ENCODE data around the gene RALY.
A peak's percentile ranks its signal among the peaks of the same experiment; 100 is the strongest.

The RALY gene

DNA sequence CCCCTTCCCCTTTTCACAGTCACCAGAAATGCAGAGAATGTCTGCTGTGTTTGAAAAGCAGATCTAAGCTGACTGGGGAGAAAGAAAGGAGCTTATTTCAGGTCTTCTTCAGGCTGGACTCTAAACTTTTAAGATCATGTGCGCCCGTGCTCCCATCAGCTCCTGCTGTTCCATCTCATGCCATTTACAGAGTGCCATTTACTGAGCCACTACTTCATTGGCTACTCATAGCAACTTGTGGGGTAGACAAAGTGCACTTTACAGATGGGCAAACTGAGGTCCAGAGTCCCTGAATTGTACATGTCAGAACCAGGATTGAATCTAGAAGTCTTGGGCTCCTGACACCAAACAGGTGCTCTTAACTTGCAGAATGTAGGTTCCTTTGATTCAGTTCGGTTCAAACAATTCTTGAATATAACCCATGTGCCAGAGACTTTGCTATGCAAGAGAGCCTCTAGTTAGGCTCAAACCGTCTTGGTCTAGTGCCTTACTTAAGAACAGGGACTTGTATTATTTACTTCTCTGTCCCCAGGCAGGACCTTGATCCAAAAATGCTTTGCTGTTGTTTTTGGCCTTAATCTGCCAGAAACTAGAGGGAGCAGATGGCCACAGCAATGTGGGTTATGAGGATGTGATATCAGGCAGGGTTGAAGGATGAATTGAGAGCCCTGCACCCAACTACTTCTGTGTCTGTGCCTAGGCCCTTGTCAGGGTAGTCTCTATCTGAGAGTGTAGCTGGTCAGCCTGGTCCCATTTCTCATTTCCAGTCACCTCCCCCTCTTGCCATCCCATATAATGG is 56.4 kb downstream of the RALY start:
- TF ChIP-seq, protein P1, sequence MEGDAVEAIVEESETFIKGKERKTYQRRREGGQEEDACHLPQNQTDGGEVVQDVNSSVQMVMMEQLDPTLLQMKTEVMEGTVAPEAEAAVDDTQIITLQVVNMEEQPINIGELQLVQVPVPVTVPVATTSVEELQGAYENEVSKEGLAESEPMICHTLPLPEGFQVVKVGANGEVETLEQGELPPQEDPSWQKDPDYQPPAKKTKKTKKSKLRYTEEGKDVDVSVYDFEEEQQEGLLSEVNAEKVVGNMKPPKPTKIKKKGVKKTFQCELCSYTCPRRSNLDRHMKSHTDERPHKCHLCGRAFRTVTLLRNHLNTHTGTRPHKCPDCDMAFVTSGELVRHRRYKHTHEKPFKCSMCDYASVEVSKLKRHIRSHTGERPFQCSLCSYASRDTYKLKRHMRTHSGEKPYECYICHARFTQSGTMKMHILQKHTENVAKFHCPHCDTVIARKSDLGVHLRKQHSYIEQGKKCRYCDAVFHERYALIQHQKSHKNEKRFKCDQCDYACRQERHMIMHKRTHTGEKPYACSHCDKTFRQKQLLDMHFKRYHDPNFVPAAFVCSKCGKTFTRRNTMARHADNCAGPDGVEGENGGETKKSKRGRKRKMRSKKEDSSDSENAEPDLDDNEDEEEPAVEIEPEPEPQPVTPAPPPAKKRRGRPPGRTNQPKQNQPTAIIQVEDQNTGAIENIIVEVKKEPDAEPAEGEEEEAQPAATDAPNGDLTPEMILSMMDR (IDR thresholded peaks at IDR 0.05; ENCODE audit: low read depth, low read length), result no peak
- no peak overlapping the region for H3K4me3 ChIP-seq (replicated peaks in 1 of 2; ENCODE audit: low read depth in 2 of 2, low read length in 2 of 2)
- DNase-seq (ENCODE audit: low read depth in 2 of 2), result no peak

DNA sequence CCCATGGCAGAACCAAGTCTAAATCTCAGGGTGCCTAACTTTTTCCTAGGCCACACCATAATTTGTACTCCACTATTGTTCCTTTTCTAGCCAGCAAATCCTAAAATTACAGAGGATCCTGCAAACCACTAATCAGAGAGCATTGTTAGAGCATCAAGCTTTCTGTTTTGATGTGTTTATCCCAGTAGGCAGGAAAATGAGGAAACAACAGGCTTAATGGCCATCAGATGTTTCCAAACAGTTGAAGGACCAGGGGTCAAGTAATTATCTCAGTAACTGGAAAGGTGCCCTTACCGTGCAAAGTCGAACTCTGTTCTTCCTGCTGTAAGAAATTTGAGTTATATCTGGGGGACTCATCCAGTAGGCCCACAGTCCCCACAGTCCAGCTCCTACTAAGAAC is 58.7 kb downstream of the RALY start:
- no peak for DNase-seq (ENCODE audit: low read depth in 2 of 2)
- H3K4me3 ChIP-seq (replicated peaks in 1 of 2; ENCODE audit: low read depth in 2 of 2, low read length in 2 of 2), result no peak overlapping the region
- TF ChIP-seq, protein P1 (IDR thresholded peaks at IDR 0.05; ENCODE audit: low read depth, low read length), result no peak

DNA sequence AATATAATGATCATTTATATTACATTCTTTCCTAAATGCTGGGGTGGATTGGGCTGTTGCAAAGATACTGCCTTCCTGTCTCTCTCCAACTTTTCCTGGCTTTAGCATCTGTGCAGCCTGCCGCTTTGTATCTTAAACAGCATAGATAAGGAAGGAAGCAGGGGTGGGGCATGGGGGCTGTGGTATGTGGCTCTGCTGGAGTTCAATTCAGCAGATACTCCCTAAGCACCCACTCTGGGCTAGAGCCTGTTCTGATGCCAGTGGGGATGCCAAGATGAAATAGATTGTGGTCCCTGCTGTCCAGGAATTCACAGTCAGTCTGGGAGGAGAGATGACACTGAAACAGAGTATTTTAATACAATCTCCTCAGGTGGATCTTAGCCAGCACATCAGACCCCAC is 61.6 kb downstream of the RALY start:
- no peak overlapping the region for H3K4me3 ChIP-seq (replicated peaks in 1 of 2; ENCODE audit: low read depth in 2 of 2, low read length in 2 of 2)
- peak in 1 of 2 donors; percentile 36 for DNase-seq (ENCODE audit: low read depth in 2 of 2)
- TF ChIP-seq, protein P1 (IDR thresholded peaks at IDR 0.05; ENCODE audit: low read depth, low read length), result no peak

DNA sequence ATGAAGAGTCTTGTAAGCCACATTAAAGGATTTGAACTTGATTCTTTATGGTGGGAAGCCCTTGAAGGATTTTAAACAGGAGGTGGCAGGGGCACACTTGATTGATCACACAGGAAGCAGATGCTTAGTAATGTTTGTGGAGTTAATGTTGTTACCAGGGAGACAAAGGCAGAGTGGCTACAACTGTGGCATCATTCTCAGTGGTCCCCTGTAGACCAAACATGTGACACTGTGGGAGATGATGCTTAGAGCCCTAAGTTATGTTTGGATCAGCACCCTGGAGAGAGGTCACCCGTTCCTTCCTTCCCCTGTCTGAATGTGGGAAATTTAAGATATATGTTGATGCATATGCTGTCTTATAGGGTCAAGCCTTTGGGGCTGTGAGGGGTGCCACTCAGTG is 65.1 kb downstream of the RALY start:
- TF ChIP-seq, protein P1 (IDR thresholded peaks at IDR 0.05; ENCODE audit: low read depth, low read length), result no peak
- no peak overlapping the region for H3K4me3 ChIP-seq (replicated peaks in 1 of 2; ENCODE audit: low read depth in 2 of 2, low read length in 2 of 2)
- peak in 1 of 2 donors; percentile 15 for DNase-seq (ENCODE audit: low read depth in 2 of 2)

DNA sequence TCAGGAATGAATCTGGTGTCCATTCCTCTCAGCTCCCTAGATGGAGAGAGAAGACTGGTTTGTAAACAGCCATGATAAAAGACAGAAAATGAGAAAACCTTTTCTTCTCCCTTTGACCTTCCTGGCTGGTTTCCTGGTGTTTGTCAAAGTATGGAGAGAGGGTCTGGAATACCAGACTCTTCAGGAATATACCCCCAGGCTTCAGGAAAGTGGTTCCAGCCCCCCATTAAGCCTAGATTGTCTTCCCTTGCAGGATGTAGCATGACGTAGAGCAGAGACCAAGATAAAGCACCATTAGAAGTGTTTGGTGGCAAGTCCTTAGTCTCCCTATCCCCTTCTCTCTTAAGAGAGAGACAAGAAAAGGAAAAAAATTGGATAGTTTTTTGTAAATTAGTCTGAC is 67.3 kb downstream of the RALY start:
- TF ChIP-seq, protein P1 (IDR thresholded peaks at IDR 0.05; ENCODE audit: low read depth, low read length), result no peak
- no peak for DNase-seq (ENCODE audit: low read depth in 2 of 2)
- H3K4me3 ChIP-seq (replicated peaks in 1 of 2; ENCODE audit: low read depth in 2 of 2, low read length in 2 of 2), result no peak overlapping the region

DNA sequence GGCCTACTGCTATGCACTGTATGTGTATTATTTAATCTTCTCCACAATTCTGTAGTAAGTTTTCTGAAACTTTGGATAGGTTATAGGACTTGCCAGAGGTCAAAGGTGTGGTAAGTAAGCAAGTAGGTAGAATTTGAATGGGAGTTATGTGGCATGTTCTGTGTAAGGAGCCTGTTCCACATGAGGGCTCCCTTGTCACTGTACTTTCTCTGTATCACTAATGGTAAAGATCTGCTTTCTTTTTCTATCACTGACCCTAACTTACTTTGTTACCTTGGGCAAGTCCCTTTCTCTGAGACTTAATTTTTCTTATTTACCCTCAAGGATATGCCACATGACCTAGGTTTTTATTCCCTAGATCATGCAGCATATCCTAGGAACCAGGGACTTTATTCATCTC is 68.0 kb downstream of the RALY start:
- no peak for DNase-seq (ENCODE audit: low read depth in 2 of 2)
- H3K4me3 ChIP-seq (replicated peaks in 1 of 2; ENCODE audit: low read depth in 2 of 2, low read length in 2 of 2), result no peak overlapping the region
- TF ChIP-seq, protein P1 (IDR thresholded peaks at IDR 0.05; ENCODE audit: low read depth, low read length), result no peak

All from cardiac fibroblast (primary cell).